Fibroblast of skin of left biceps (primary cell): ENCODE measurements around the gene KPNB1.

ENCODE experiments used
- DNase-seq, 2 experiments: peaks; one replicate each; pipeline ENCODE4 v3.0.0-alpha.2; 2013; ENCODE audit warnings: low read depth in 2 of 2

The KPNB1 gene

DNA sequence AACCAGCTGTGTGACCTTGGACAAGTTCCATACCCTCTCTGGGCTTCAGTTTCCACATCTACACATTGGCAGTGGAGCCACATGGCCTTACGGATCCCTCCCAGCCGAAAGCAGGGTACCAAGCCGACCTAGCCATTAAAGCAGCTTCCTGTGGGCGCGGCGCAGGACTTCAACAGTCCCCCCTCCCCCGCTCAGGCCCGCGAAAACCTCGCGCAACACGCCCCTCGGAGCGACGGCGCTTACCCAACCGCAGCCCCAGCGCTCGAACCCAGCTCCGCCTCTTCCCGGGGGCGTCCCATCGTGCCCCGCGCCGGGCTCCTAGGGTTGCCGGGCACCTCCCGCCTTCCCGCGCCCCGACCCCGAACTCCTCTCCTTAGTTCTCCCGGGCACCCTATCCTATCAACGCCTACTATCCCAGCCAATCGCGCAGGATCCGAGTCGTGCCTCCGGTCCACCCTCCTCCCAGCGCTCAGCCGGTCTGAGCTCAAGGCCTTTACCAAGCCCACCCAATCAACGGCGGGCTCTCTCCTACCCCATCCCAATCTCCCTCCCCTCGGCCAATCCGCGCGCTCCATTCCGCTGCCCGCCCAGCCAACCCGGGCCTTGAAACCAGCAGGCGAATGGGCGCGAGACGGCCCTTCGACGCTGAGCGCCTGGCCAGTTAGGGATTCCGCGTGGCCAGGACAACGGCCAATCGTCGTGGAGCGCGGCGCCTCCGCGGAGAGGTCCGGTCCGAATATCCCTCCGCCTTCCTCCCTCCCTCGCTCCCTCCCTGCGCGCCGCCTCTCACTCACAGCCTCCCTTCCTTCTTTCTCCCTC is at the start of gene KPNB1:
Gene KPNB1, plus strand, starts transcription at position 767 of the 819 bp plus-strand sequence. CDS start 326 bp downstream, outside the sequence.
- DNase-seq, result peak; percentile 100

- DNase-seq, result no peak
Observed at GRCh38 chr17:47603830-47604597, 45.7 kb upstream of the KPNB1 start.

GRCh38 chr17:47604598-47604927 is 45.2 kb upstream of the KPNB1 start:
- DNase-seq, result no peak

DNA sequence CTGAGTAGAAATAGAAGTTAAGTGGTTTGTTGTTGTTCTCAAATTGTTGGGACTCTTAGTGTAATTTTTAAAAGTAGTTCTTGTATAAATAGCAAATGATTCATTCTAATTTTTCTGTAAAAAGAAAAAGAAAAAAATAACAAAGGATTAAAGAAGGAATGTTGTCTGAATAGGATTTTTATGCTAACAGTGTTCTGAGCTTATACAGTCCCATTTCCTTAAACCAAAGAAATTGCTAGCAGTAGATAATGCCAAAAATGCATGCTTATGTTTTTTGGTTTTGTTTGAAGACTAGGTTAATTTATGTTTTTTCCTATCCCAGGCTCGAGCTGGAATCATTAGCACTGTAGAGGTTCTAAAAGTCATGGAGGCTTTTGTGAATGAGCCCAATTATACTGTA is 44.7 kb upstream of the KPNB1 start:
- DNase-seq, result no peak

GRCh38 chr17:47607481-47607880 is 42.2 kb upstream of the KPNB1 start:
- DNase-seq, result no peak

DNA sequence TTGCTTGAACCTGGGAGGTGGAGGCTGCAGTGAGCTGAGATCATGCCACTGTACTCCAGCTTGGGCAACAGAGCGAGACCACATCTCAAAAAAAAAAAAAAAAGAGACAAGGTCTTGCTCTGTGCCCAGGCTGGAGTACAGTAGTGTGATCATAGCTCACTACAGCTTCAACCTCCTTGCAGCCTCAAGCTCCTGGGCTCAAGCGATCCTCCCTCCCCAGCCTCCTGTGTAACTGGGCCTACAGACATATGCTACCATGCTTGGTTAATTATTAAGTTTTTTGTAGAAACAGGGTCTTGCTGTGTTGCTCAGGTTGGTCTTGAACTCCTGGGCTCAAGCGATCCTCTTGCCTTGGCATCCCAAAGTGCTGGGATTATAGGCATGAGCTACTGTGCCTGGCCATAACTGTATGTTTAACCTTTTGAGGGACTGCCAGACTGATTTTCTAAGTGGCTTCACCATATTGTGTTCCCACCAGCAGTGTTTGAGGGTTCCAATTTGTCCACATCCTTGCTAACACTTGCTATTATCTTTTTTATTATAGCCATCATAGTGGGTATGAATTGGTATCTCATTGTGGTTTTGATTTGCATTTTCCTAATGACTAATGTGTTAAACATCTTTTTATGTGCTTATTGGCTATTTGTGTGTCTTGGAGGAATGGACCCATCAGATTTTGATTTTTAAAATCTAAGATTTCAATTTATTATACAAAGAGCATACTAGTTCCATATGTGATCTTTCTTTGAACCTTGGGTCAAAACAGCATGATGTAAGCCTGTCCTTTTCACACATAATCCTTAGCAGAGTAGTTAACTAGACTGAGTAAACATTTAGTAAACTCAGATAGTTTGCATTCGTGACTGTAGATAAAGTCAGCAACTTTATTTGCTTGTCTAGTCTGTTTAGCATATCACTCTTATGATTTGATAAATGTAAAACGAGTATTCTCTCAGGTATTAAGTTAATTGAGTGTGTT is 38.1 kb upstream of the KPNB1 start:
- DNase-seq, result no peak

DNA sequence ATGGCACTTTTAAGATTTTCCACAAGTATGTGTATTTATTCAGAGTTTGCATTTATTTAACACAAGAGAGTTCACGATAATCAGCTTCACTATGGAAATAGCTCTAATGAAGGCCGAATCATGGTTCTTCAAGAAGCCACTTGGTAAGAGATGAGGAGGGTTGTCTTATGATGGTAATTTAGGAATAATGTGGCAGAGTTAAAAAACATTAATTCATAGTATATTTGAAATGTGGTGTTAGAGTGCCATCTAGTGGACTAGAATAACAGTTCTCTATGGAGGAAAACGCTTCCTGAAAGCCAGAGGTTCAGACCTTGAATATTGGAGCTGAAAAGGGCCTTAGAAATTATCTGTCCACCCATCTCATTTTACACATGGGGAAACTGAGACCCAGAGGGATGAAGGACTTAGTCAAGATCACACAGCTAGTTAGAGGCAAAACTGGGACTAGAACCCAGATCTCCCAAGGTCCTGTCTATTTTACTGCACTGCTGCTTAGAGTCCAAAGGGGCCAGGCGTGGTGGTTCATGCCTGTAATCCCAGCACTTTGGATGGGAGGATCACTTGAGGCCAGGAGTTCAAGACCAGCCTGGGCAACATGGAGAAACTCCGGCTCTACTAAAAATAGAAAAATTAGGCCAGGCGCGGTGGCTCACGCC is 33.8 kb upstream of the KPNB1 start:
- DNase-seq, result no peak

DNA sequence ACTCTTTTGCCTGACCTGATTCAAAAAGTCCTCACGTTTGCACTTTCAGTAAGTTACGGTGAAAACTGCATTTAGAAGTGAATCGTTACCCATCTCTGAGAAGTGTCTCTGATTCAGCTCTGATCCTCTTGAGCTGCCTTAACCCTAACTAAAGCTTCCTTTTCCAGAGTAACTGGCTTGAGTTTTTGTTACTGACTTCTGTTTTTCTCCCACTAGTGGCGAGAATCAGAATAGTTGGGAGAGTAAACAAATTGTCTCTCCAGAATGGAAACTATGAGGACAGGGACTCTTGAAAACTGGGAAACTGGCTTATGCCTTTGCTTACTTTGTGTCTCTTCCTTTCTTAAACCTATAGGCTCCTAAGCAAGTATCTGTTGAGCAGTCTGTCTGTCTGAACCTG is 31.3 kb upstream of the KPNB1 start:
- no peak for DNase-seq

GRCh38 chr17:47620503-47621245 is 29.0 kb upstream of the KPNB1 start:
- no peak for DNase-seq

DNA sequence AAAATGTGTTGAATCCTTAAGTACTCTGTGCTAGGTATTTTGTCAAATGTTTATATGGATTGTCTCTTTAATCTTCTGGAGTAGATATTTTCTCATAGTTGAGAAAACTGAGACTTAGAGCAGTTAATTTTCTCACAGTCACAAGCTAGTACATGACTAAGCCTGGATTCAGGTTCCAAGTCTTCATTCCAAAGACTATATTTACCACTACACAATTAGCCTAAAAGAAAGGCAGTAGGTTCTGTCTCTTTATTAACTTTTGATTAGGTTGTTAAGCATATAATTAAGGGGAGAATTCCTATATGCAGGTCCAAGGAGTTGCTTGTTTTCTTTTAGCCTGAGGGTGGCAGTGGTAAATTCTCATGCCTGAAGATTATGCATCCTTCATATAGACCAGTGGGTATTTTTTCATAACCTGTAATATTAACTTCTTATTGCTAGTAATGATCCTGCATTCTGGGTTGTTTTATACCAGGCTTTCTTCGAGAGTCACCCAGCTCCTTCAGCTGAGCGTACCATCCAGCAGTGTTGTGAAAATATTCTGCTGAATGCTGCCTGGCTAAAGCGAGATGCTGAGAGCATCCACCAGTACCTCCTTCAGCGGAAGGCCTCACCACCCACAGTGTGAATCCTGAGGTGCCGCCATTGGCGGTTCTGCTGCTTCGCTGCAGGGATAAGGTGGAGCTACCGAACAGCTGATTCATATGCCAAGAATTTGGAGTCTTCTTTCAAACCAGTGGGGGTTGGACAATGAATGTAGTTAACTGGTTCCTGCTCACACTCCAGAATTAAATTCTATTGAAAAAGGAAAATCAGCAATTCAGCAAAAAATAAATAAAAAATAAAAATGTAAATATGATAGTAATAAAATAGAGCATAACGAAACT is 28.2 kb upstream of the KPNB1 start:
- DNase-seq, result peak; percentile 74

- no peak for DNase-seq
Observed at GRCh38 chr17:47622180-47622549, 27.6 kb upstream of the KPNB1 start.

GRCh38 chr17:47624727-47625068 is 25.0 kb upstream of the KPNB1 start:
- no peak for DNase-seq

DNA sequence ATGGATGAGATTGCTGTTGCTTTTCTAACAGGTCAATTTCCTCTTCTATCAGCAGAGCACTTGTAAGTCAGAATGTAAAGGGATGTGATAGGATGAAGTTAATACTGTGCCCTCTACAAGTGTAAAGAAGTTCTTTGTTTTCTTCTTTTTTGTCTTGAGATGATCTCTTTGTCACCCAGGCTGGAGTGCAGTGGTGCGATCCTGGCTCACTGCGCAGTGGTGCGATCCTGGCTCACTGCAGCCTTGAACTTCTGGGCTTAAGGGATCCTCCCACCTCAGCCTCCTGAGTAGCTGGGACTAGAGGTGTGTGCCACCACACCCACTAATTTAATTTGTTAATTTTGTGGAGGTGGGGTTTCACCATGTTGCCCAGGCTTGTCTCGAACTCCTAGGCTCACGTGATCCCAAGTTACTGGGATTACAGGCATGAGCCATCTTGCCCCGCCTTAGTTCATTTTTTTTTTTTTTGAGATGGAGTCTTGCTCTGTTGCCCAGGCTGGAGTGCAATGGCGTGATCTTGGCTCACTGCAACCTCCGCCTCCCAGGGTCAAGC is 21.6 kb upstream of the KPNB1 start:
- DNase-seq, result no peak

GRCh38 chr17:47629826-47630225 is 19.9 kb upstream of the KPNB1 start:
- no peak for DNase-seq

DNA sequence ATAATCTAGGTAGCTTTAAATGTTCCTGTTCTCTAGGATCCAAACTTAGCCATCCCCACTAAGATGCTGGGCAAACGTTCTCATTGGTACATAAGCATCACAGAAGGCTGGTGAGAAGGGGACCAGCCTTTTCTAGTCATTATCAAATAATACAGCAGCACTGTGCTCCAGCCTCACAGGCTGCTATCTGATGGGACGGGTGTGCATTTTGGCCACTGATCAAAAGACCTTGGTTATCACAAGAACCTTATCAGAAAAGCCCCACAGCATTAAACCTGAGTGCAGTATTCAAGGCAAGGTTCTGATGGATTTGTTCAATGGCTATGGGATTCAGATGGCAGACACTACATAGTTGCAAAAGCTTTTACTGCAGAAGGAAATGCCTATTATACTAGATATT is 19.1 kb upstream of the KPNB1 start:
- no peak for DNase-seq

DNA sequence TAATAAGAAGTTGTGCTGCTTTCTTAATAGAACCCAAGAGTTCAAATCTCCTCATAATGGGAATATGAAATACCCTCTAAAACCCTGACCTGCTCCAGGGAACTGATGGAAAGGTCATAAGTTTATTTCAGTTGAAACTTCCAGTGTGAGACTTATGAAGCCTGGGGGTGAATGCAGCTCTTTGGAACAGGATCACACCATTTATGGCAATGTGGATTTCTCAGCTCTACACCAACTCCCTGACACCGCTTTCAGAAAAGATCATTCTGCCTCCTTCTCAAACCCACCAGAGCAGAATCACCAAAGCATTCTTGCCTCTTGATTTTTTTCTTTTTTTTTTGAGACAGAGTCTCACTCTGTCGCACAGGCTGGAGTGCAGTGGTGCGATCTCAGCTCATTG is 16.7 kb upstream of the KPNB1 start:
- DNase-seq, result no peak

GRCh38 chr17:47633996-47634395 is 15.7 kb upstream of the KPNB1 start:
- DNase-seq, result no peak

DNA sequence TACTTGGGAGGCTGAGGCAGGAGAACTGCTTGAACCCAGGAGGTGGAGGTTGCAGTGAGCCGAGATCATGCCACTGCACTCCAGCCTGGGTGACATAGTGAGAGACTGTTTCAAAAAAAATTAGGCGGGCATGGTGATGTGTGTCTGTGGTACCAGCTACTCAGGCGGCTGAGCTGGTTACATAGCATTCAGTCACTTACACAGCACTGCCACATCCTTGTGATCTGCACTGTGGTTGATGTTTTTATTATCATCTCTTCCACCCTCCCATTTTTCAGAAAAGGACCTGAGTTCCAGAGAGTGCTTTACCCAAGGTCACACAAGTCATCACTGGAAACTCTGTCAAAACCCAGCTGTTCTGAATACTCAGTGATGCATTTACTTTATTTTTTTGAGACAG is 14.8 kb upstream of the KPNB1 start:
- no peak for DNase-seq

GRCh38 chr17:47635734-47636133 is 14.0 kb upstream of the KPNB1 start:
- DNase-seq, result no peak
